ENCODE data around the gene CDK15. TPM values are rescaled to one million over a fixed set of nuclear protein-coding genes. Genes with fewer than 3 reads are reported as not detected.

CDK15 gene
- total RNA-seq, 3 donors from 2014 or later = 0.33 to 4.6 (median 2.2) TPM

DNA sequence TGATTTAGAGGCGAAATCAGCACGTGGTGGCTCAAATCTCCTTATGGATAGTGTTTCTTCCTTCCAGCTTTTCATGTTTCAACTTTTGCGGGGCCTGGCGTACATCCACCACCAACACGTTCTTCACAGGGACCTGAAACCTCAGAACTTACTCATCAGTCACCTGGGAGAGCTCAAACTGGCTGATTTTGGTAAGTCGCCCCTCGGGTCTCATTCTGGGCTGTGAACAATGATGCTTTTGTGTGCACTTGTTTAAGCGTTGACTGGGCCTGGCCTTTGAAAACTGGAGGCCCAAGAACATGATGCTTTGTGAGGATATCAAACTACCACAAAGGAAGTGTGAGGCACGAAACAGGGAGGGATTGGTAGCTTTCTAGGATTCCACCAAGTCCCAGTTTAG lies 27.4 kb downstream of the CDK15 start:
- Histone ChIP-seq H3K4me3 (no peak overlapping the region), H3K36me3 (no peaks in the 10 kb centered on the region), H3K27ac (no peak overlapping the region), H3K27me3 (no peaks in the 10 kb centered on the region), H3K9me3 (no peaks in the 10 kb centered on the region), H3K4me1 (no peaks in the 10 kb centered on the region)
- TF ChIP-seq, protein P1, sequence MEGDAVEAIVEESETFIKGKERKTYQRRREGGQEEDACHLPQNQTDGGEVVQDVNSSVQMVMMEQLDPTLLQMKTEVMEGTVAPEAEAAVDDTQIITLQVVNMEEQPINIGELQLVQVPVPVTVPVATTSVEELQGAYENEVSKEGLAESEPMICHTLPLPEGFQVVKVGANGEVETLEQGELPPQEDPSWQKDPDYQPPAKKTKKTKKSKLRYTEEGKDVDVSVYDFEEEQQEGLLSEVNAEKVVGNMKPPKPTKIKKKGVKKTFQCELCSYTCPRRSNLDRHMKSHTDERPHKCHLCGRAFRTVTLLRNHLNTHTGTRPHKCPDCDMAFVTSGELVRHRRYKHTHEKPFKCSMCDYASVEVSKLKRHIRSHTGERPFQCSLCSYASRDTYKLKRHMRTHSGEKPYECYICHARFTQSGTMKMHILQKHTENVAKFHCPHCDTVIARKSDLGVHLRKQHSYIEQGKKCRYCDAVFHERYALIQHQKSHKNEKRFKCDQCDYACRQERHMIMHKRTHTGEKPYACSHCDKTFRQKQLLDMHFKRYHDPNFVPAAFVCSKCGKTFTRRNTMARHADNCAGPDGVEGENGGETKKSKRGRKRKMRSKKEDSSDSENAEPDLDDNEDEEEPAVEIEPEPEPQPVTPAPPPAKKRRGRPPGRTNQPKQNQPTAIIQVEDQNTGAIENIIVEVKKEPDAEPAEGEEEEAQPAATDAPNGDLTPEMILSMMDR (IDR thresholded peaks at IDR 0.05) = no peak
- no peak for TF ChIP-seq POLR2A (IDR thresholded peaks at IDR 0.05)
- TF ChIP-seq POLR2AphosphoS5 (IDR thresholded peaks at IDR 0.05) = no peak
- intact Hi-C loops (cut with DNase I; ENCODE audit: low total_unique reads) = no loop called here
- no peak for DNase-seq (ENCODE audit: low spot score in 2 of 2)

DNA sequence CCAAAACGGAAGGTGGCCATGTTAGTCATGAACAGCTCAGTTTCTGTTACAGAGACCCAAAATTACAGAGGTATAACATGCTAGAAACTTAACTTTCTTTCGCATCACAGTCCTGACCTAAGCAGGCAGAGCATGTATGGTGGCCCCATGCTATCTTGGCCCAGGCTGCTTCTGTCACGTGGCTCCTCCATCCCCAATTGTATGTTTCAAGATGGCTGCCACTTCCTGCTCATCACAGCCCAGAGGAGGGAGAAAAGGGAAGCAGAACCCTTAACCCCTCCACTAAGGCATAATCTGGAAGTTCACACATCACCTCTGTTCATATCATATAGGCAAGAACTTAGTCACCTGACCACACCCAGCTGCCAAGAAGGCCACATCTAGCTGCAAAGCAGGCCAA lies 28.7 kb downstream of the CDK15 start:
- Histone ChIP-seq H3K36me3 (no peaks in the 10 kb centered on the region), H3K9me3 (no peaks in the 10 kb centered on the region), H3K4me3 (no peak overlapping the region), H3K27ac (no peak overlapping the region), H3K27me3 (no peaks in the 10 kb centered on the region), H3K4me1 (no peaks in the 10 kb centered on the region)
- TF ChIP-seq POLR2AphosphoS5 (IDR thresholded peaks at IDR 0.05) = no peak
- TF ChIP-seq, protein P1 (IDR thresholded peaks at IDR 0.05) = no peak
- TF ChIP-seq POLR2A (IDR thresholded peaks at IDR 0.05) = no peak
- no peak for DNase-seq (ENCODE audit: low spot score in 2 of 2)
- intact Hi-C loops (cut with DNase I; ENCODE audit: low total_unique reads) = no loop called here

DNA sequence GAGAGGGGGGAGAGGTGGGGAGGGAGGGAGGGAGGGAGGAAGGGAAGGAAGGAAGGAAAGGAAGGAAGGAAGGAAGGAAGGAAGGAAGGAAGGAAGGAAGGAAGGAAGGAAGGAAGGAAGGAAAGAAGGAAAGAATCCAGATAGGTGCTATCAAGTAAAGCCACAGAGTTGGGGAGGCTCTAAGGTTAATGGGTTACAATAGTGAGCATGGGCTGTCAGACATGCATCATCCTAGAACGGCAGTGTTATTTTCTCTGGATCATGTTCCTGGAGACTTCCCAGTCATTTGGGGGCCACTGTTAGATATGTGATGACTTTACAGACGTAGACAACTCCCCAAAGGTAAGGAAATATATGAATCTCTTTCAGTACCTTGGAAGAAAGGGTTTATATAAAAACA lies 31.1 kb downstream of the CDK15 start:
- H3K4me3 ChIP-seq = no peak overlapping the region
- H3K27ac ChIP-seq = no peak overlapping the region
- H3K27me3 ChIP-seq = no peaks in the 10 kb centered on the region
- H3K9me3 ChIP-seq = no peaks in the 10 kb centered on the region
- TF ChIP-seq, protein P1 (IDR thresholded peaks at IDR 0.05) = no peak
- TF ChIP-seq POLR2AphosphoS5 (IDR thresholded peaks at IDR 0.05) (no peak), POLR2A (IDR thresholded peaks at IDR 0.05) (no peak)
- intact Hi-C loops (cut with DNase I; ENCODE audit: low total_unique reads) = no loop called here
- no peak for DNase-seq (ENCODE audit: low spot score in 2 of 2)
- no peaks in the 10 kb centered on the region for H3K4me1 ChIP-seq
- no peaks in the 10 kb centered on the region for H3K36me3 ChIP-seq

DNA sequence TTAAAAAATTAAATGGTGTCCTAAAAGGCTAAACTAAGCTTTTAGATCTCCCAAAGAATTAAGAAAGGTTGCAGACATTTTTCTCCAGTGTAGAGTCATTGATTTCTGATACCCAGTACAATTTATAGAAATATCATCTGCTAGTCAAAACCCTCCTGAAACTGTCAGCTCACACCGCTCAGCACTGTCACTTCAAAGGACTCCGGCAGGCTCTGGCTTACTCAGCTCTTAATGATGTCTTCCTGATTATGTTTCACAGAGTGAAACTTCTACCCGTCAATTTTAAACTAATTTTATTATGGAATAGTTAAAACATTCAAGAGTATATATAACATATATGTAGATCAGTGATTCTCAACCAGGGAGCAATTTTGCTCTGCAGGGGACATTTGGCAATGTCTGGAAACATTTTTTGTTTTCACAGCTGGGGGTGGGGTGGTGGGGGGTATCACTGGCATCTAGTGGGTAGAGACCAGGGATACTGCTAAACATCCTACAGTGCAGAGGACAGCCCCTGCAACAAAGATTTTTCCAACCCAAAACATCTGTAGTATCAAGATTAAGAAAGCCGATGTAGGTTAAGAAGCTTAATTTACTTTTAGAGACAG lies 31.6 kb downstream of the CDK15 start:
- intact Hi-C loops (cut with DNase I; ENCODE audit: low total_unique reads) = no loop called here
- TF ChIP-seq POLR2A (IDR thresholded peaks at IDR 0.05) = no peak
- TF ChIP-seq, protein P1 (IDR thresholded peaks at IDR 0.05) = no peak
- no peak for TF ChIP-seq POLR2AphosphoS5 (IDR thresholded peaks at IDR 0.05)
- DNase-seq (ENCODE audit: low spot score in 2 of 2) = no peak
- Histone ChIP-seq H3K4me3 (no peak overlapping the region), H3K4me1 (no peaks in the 10 kb centered on the region), H3K27ac (no peak overlapping the region), H3K9me3 (no peaks in the 10 kb centered on the region), H3K27me3 (no peaks in the 10 kb centered on the region), H3K36me3 (no peaks in the 10 kb centered on the region)

DNA sequence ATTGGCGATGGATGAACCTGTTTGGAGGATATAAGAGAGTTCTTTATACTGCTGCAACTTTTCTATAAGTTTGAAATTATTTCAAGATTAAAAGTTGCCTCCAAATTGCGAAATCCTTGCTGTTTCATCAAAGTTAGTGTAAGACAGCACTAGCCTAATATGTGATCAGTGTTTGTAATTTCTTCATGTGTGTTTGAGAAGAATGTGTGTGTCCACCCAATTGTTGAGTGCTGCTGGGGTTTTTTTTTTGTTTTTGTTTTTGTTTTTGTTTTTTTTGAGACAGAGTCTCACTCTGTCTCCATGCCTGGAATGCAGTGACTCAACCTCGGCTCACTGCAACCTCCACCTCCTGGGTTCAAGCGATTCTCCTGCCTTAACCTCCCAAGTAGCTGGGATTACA lies 33.4 kb downstream of the CDK15 start:
- no peaks in the 10 kb centered on the region for H3K27me3 ChIP-seq
- intact Hi-C loops (cut with DNase I; ENCODE audit: low total_unique reads) = no loop called here
- TF ChIP-seq, protein P1 (IDR thresholded peaks at IDR 0.05) = no peak
- TF ChIP-seq POLR2AphosphoS5 (IDR thresholded peaks at IDR 0.05) (no peak), POLR2A (IDR thresholded peaks at IDR 0.05) (no peak)
- H3K36me3 ChIP-seq = no peaks in the 10 kb centered on the region
- DNase-seq (ENCODE audit: low spot score in 2 of 2) = no peak
- H3K4me1 ChIP-seq = no peaks in the 10 kb centered on the region
- H3K9me3 ChIP-seq = no peaks in the 10 kb centered on the region
- no peak overlapping the region for H3K4me3 ChIP-seq
- no peak overlapping the region for H3K27ac ChIP-seq
